Duodenal mucosa (tissue), 2 donors: ENCODE measurements around the gene CPED1.

Experiments used
- H3K27ac ChIP-seq: one replicate; pipeline ENCODE4 v1.7.0; 2013; ENCODE audit warnings: low read depth, low read length
- H3K27me3 ChIP-seq, 2 donors: one replicate each; pipeline ENCODE4 v1.7.0; 2013; ENCODE audit warnings: low read length in 2 of 2, control low read depth in 1 of 2; ENCODE audit not compliant: insufficient read depth in 2 of 2, control insufficient read depth in 1 of 2
- H3K36me3 ChIP-seq, 2 donors: one replicate each; pipeline ENCODE4 v1.7.0; 2013; ENCODE audit warnings: low read length in 2 of 2, control low read depth in 1 of 2; ENCODE audit not compliant: insufficient read depth in 2 of 2, control insufficient read depth in 1 of 2
- H3K4me1 ChIP-seq, 2 donors: one replicate each; pipeline ENCODE4 v1.7.0; 2013; ENCODE audit warnings: low read length in 2 of 2, control low read depth in 1 of 2; ENCODE audit not compliant: insufficient read depth in 2 of 2, control insufficient read depth in 1 of 2
- H3K4me3 ChIP-seq, 2 donors: one replicate each; pipeline ENCODE4 v1.7.0; 2013; ENCODE audit warnings: low read length in 2 of 2, low read depth in 1 of 2
- H3K9ac ChIP-seq, 2 donors: one replicate each; pipeline ENCODE4 v1.7.0; 2013; ENCODE audit warnings: low read length in 2 of 2, low read depth in 1 of 2
- H3K9me3 ChIP-seq, 2 donors: one replicate each; pipeline ENCODE4 v1.7.0; 2013; ENCODE audit warnings: low read length in 2 of 2, control low read depth in 1 of 2; ENCODE audit not compliant: control insufficient read depth in 1 of 2

The CPED1 gene

GRCh38 chr7:121012919-121013318 lies 24.4 kb downstream of the CPED1 start:
- Histone ChIP-seq H3K36me3 (no peaks in the 10 kb centered on the region), H3K4me3 (no peak overlapping the region), H3K27me3 (no peaks in the 10 kb centered on the region), H3K9ac (no peak overlapping the region), H3K4me1 (no peaks in the 10 kb centered on the region), H3K9me3 (no peaks in the 10 kb centered on the region), H3K27ac (no peak overlapping the region)

- H3K36me3 ChIP-seq: no peaks in the 10 kb centered on the region
- no peaks in the 10 kb centered on the region for H3K27me3 ChIP-seq
- H3K4me3 ChIP-seq: no peak overlapping the region
- H3K27ac ChIP-seq: no peak overlapping the region
- H3K9me3 ChIP-seq: no peaks in the 10 kb centered on the region
- H3K4me1 ChIP-seq: no peaks in the 10 kb centered on the region
- no peak overlapping the region for H3K9ac ChIP-seq
Observed at GRCh38 chr7:121015560-121015959, 27.0 kb downstream of the CPED1 start.

GRCh38 chr7:121016966-121017365 lies 28.5 kb downstream of the CPED1 start:
- H3K36me3 ChIP-seq: no peaks in the 10 kb centered on the region
- H3K27ac ChIP-seq: no peak overlapping the region
- no peaks in the 10 kb centered on the region for H3K4me1 ChIP-seq
- no peak overlapping the region for H3K4me3 ChIP-seq
- no peak overlapping the region for H3K9ac ChIP-seq
- no peaks in the 10 kb centered on the region for H3K27me3 ChIP-seq
- no peaks in the 10 kb centered on the region for H3K9me3 ChIP-seq

GRCh38 chr7:121017586-121017985 lies 29.1 kb downstream of the CPED1 start:
- Histone ChIP-seq H3K36me3 (no peaks in the 10 kb centered on the region), H3K4me1 (no peaks in the 10 kb centered on the region), H3K27ac (no peak overlapping the region), H3K9me3 (no peaks in the 10 kb centered on the region), H3K27me3 (no peaks in the 10 kb centered on the region), H3K9ac (no peak overlapping the region), H3K4me3 (no peak overlapping the region)

- H3K36me3 ChIP-seq: no peaks in the 10 kb centered on the region
- H3K27me3 ChIP-seq: no peaks in the 10 kb centered on the region
- H3K4me1 ChIP-seq: peaks cover 3 to 11% of the 10 kb centered on the region in 2 donors
- no peaks in the 10 kb centered on the region for H3K9me3 ChIP-seq
- no peak overlapping the region for H3K9ac ChIP-seq
- H3K4me3 ChIP-seq: no peak overlapping the region
- H3K27ac ChIP-seq: no peak overlapping the region
Observed at GRCh38 chr7:121019018-121019417, 30.5 kb downstream of the CPED1 start.

GRCh38 chr7:121020249-121020988 lies 31.9 kb downstream of the CPED1 start:
- H3K9me3 ChIP-seq: no peaks in the 10 kb centered on the region
- H3K9ac ChIP-seq: no peak overlapping the region
- H3K4me1 ChIP-seq: peaks cover 3 to 11% of the 10 kb centered on the region in 2 donors
- H3K36me3 ChIP-seq: no peaks in the 10 kb centered on the region
- H3K4me3 ChIP-seq: no peak overlapping the region
- H3K27ac ChIP-seq: no peak overlapping the region
- no peaks in the 10 kb centered on the region for H3K27me3 ChIP-seq

- Histone ChIP-seq H3K36me3 (no peaks in the 10 kb centered on the region), H3K4me3 (no peak overlapping the region), H3K27me3 (no peaks in the 10 kb centered on the region), H3K4me1 (peaks cover 3 to 11% of the 10 kb centered on the region in 2 donors), H3K27ac (no peak overlapping the region), H3K9me3 (no peaks in the 10 kb centered on the region), H3K9ac (no peak overlapping the region)
Observed at GRCh38 chr7:121020989-121021969, 32.8 kb downstream of the CPED1 start.

- no peaks in the 10 kb centered on the region for H3K9me3 ChIP-seq
- H3K36me3 ChIP-seq: no peaks in the 10 kb centered on the region
- H3K27me3 ChIP-seq: no peaks in the 10 kb centered on the region
- H3K4me1 ChIP-seq: peaks cover 3 to 11% of the 10 kb centered on the region in 2 donors
- no peak overlapping the region for H3K27ac ChIP-seq
- H3K4me3 ChIP-seq: no peak overlapping the region
- H3K9ac ChIP-seq: no peak overlapping the region
Observed at GRCh38 chr7:121023194-121023593, 34.7 kb downstream of the CPED1 start.

- no peak overlapping the region for H3K4me3 ChIP-seq
- H3K36me3 ChIP-seq: no peaks in the 10 kb centered on the region
- peaks cover 3 to 11% of the 10 kb centered on the region in 2 donors for H3K4me1 ChIP-seq
- no peak overlapping the region for H3K27ac ChIP-seq
- H3K9ac ChIP-seq: peak overlapping the region in 1 of 2 donors; percentile 11
- H3K27me3 ChIP-seq: no peaks in the 10 kb centered on the region
- no peaks in the 10 kb centered on the region for H3K9me3 ChIP-seq
Observed at GRCh38 chr7:121023683-121024511, 35.4 kb downstream of the CPED1 start.
